HAP-1 (cell line): ENCODE data around the gene MAP3K7.
A peak's percentile ranks its signal among the peaks of the same experiment; 100 is the strongest.

ENCODE experiments used
- DNase-seq, 2 experiments: peaks; one replicate each; pipeline ENCODE4 v3.0.0-alpha.2; 2016 to 2020; ENCODE audit warnings: low spot score in 2 of 2
- H3K27me3 ChIP-seq: fragments of 250-450 bp; sonication (Bioruptor Pico); 2 replicates; pipeline ENCODE4 v1.5.1; 2020; ENCODE audit warnings: low read depth, mild to moderate bottlenecking, moderate library complexity
- H3K36me3 ChIP-seq: fragments of 250-450 bp; sonication (Bioruptor Pico); replicated peaks from 2 replicates; pipeline ENCODE4 v1.5.1; 2020; ENCODE audit warnings: mild to moderate bottlenecking
- H3K4me1 ChIP-seq: fragments of 250-450 bp; sonication (Bioruptor Pico); 2 replicates; pipeline ENCODE4 v1.5.1; 2020; ENCODE audit warnings: mild to moderate bottlenecking
- H3K4me3 ChIP-seq: fragments of 250-450 bp; sonication (Bioruptor Pico); 2 replicates; pipeline ENCODE4 v1.5.1; 2020; ENCODE audit warnings: mild to moderate bottlenecking, moderate library complexity
- H3K9me3 ChIP-seq: fragments of 250-450 bp; sonication (Bioruptor Pico); 2 replicates; pipeline ENCODE4 v1.5.1; 2020; ENCODE audit warnings: mild to moderate bottlenecking, moderate library complexity
- in situ Hi-C: fragments of 300-500 bp; cut with MboI; formaldehyde crosslinking; loops from 3 replicates; pipeline ENCODE4 v1.14.3; 2020; ENCODE audit warnings: low sequenced_read_pairs, inconsistent platforms, mixed read lengths

Gene MAP3K7

DNA sequence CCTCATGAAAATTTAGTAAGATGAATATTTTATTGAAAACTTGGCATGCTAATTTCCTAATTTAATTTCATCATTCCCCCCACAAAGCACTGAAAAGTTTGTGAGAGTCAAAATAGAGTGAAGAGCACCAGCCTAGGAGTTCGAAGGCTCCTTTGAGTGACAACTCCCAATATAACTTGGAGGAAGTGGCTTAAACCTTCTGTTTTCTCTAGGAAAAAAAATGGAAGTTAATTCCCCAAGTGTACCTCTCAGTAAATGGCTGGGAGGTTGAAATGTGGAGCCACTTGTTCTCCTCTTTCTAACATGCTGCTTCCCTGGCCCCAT, 107.3 kb downstream of the MAP3K7 start:
- in situ Hi-C loops = loop anchor here (5.0 to 10.0 kb wide), 2 partner anchors 185 to 542 kb away; partner anchors contain the start of gene BACH2
- Histone ChIP-seq H3K36me3 (no peaks in the 10 kb centered on the region), H3K4me1 (no peaks in the 10 kb centered on the region), H3K27me3 (no peaks in the 10 kb centered on the region), H3K4me3 (no peak overlapping the region), H3K9me3 (no peaks in the 10 kb centered on the region)
- DNase-seq = no peak

DNA sequence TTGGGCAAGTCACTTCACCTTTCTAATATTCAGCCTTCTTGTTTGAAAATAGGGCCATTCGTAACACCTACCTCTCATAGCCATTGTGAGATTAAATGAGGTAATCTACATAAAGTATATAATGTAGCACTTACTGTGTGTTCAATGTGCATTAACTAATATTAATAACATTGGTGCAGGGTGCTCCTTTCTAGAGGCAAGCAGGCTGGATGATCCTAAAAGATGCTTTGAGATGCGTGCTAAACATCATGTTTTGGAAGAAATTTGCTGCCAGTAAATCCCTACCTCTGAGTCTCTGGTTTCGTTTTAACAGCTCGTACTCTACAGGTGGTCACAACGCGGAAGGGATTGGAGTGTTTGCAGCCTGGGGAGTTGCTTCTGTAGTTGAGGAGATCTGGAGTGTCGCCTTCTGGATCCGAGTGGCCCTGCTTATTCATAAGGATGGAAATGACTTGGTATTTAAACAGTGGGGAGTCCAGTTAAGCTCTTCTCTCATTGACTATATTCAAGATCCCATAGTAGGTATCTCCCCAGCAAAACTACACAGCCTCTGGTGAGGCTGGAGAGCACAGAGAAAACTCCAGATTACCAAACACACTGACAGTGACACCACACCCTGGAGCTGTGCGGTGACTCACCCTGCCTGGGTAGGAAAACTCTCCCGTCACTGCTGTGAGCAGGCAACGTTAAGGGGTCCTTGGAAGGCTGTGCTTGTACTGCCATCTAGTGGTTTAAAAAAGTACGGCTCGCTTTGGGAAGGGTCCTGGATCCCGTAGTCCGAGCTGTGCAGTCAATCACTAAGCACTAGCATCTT, 107.9 kb downstream of the MAP3K7 start:
- H3K27me3 ChIP-seq = no peaks in the 10 kb centered on the region
- in situ Hi-C loops = loop anchor here (5.0 to 10.0 kb wide), 2 partner anchors 184 to 542 kb away; partner anchors contain the start of gene BACH2
- peak; percentile 77 to 87 for DNase-seq
- H3K4me1 ChIP-seq = no peaks in the 10 kb centered on the region
- H3K9me3 ChIP-seq = no peaks in the 10 kb centered on the region
- no peak overlapping the region for H3K4me3 ChIP-seq
- H3K36me3 ChIP-seq = no peaks in the 10 kb centered on the region

DNA sequence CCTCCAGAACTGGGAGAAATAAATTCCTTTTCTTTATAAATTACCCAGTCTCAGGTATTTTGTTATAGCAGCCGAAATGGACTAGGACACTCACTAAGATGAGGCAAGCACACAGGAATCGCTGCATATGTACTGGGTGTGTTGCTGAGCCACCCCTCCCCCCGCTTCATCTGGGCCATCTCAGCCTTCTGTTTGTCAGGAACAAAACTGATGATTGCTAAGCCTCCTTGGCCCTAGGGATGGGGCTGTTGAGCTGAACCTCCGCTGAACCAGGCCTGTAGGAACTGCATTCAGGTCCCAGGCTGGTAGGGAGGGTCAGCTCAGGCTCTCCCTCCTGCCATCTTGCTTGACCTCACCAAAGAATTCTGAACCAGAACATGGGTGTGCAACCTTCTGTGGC, 108.6 kb downstream of the MAP3K7 start:
- Histone ChIP-seq H3K4me1 (no peaks in the 10 kb centered on the region), H3K36me3 (no peaks in the 10 kb centered on the region), H3K27me3 (no peaks in the 10 kb centered on the region), H3K9me3 (no peaks in the 10 kb centered on the region), H3K4me3 (no peak overlapping the region)
- DNase-seq = peak in 1 of 2 experiments; percentile 32
- in situ Hi-C loops = loop anchor here (5.0 to 10.0 kb wide), 2 partner anchors 183 to 541 kb away; partner anchors contain the start of gene BACH2

DNA sequence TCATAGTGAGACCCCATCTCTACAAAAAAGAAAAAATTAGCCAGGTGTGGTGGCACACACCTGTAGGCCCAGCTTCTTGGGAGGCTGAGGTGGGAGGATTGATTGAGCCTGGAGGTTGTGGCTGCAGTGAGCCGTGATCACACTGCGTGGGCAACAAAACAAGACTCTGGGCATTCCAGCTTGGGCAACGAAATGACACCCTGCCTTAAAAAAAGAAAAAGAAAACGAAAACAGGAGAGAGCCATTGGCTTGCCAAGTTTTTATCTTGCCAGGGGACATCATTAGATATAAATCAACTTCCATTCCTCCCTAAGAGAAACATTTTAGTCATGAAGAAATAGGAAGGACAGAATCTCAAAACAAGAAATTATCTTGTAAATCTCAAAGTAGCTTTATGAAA, 109.5 kb downstream of the MAP3K7 start:
- no peaks in the 10 kb centered on the region for H3K9me3 ChIP-seq
- H3K27me3 ChIP-seq = no peaks in the 10 kb centered on the region
- DNase-seq = no peak
- H3K4me1 ChIP-seq = no peaks in the 10 kb centered on the region
- no peak overlapping the region for H3K4me3 ChIP-seq
- in situ Hi-C loops = loop anchor here (5.0 to 10.0 kb wide), 2 partner anchors 183 to 540 kb away; partner anchors contain the start of gene BACH2
- no peaks in the 10 kb centered on the region for H3K36me3 ChIP-seq

DNA sequence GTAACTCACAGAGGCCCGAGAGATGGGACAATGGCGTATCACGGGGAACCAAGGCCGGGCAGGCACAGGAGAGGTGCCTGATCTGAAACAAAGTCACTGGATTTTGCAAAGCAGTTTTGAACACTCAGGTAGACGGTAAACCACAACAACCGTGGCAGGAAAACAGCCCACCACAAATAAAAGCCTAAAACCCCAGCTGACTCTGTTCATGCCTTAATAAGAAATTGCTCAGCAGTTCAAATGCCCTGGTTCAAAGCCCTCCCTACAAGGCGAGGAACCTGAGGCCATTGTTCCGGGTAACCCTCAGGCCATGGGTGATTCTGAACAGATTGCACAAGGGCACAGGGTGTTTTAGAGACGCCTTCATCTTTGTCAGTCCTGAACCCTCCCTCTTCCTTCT, 114.2 kb downstream of the MAP3K7 start:
- DNase-seq = no peak
- H3K27me3 ChIP-seq = no peaks in the 10 kb centered on the region
- no peak overlapping the region for H3K4me3 ChIP-seq
- no peaks in the 10 kb centered on the region for H3K9me3 ChIP-seq
- no peaks in the 10 kb centered on the region for H3K4me1 ChIP-seq
- no peaks in the 10 kb centered on the region for H3K36me3 ChIP-seq
- in situ Hi-C loops = loop anchor here (10.0 kb wide), 1 partner anchor 178 kb away; the partner anchor contains the start of gene BACH2

DNA sequence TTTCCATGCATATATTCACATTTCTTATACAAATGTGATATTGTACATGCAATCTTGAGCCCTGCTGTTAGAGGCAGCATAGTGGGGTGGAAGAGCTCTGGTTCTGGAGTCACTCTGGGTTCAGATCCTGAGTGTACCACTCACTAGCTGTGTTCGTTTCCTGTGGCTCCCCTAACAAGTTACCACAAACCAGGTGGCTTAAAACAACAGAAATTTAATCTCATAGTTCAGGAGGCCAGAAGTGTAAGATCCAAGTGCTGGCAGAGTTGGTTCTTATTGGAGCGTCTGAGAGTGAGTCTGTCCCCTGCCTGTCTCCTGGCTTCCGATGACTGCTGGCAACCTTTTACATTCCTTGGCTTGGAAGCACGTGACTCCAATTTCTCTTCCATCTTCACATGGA, 115.6 kb downstream of the MAP3K7 start:
- H3K4me3 ChIP-seq = no peak overlapping the region
- H3K4me1 ChIP-seq = 0 out of 2 replicates have a peak, but pooled peaks cover 3% of the 10 kb centered on the region
- in situ Hi-C loops = loop anchor here (10.0 kb wide), 1 partner anchor 176 kb away; the partner anchor contains the start of gene BACH2
- DNase-seq = no peak
- H3K36me3 ChIP-seq = no peaks in the 10 kb centered on the region
- H3K27me3 ChIP-seq = no peaks in the 10 kb centered on the region
- H3K9me3 ChIP-seq = no peaks in the 10 kb centered on the region

DNA sequence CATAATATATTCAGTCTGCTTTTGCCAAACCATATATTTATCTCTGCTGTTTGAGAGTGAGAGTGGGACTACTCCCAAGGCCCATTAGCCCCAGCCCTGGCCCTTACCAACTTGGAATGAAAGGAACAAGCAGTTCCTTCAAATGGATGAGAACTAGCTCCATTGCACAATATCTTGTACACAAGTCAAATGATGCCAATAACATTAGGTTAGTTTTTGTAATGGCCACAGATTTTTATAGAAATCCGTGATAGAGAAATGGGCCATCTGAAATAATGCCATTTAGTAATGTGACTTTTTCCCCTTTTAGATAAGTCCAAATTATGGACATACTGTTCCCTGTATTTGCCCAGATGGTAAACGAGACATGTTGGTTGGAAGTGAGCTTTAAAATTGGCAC, 117.0 kb downstream of the MAP3K7 start:
- no peaks in the 10 kb centered on the region for H3K27me3 ChIP-seq
- in situ Hi-C loops = loop anchor here (10.0 kb wide), 1 partner anchor 175 kb away; the partner anchor contains the start of gene BACH2
- 0 out of 2 replicates have a peak, but pooled peaks cover 3% of the 10 kb centered on the region for H3K4me1 ChIP-seq
- DNase-seq = no peak
- H3K36me3 ChIP-seq = no peaks in the 10 kb centered on the region
- no peaks in the 10 kb centered on the region for H3K9me3 ChIP-seq
- no peak overlapping the region for H3K4me3 ChIP-seq

DNA sequence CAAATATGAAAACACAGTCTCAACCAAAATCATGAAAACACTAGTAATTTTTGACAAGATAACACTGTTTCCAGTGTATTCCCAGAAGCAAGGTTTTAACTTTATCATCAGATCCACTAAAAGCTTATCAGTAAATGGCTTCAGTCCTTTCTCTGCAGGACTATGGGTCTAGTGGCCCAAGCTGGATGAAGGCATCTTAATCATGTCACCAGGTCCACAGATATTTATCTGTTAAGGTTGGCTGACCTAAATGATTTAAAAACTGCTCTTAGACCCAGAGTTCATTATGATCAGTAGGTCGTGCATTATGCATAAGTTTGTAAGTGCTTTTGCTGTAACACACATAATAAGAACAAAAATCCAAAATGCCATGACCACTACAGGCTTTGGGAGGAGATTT, 118.0 kb downstream of the MAP3K7 start:
- Histone ChIP-seq H3K4me1 (0 out of 2 replicates have a peak, but pooled peaks cover 3% of the 10 kb centered on the region), H3K9me3 (no peaks in the 10 kb centered on the region), H3K36me3 (no peaks in the 10 kb centered on the region), H3K4me3 (no peak overlapping the region), H3K27me3 (no peaks in the 10 kb centered on the region)
- in situ Hi-C loops = no loop called here
- no peak for DNase-seq

DNA sequence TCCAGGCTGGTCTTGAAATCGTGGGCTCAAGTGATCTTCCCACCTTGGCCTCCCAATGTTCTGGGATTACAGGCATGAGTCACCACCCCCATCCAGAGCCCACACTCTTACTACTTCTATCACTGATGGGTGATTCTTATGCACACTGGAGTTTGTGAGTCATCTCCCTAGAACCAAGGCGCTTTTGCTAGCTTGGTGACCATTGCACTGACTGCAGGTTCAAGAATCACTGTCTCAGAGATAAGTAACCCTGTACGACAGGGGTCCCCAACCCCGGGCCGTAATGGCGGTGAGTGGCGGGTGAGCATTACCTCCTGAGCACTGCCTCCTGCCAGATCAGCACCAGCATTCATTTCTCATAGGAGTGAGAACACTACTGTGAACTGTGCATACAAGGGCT, 118.8 kb downstream of the MAP3K7 start:
- no peak for DNase-seq
- H3K4me1 ChIP-seq = 0 out of 2 replicates have a peak, but pooled peaks cover 3% of the 10 kb centered on the region
- in situ Hi-C loops = no loop called here
- no peaks in the 10 kb centered on the region for H3K27me3 ChIP-seq
- H3K9me3 ChIP-seq = no peaks in the 10 kb centered on the region
- H3K36me3 ChIP-seq = no peaks in the 10 kb centered on the region
- H3K4me3 ChIP-seq = no peak overlapping the region

DNA sequence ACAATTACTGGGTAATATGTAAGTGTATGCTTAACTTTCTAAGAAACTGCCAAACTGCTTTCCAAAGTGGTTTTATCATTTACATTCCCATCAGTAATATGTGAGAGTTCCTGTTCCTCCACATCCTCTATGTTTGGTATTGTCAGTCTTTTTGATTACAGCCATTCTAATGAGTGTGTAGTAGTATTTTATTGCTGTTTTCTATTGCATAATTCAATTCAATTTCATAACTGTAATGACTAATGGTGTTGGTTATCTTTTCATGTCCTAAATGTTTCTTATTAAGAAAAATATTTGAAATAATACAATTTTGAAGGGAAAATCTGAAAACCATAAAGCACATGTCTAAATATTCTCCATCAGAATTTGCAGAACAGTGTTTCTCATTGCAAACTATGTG, 119.3 kb downstream of the MAP3K7 start:
- DNase-seq = no peak

DNA sequence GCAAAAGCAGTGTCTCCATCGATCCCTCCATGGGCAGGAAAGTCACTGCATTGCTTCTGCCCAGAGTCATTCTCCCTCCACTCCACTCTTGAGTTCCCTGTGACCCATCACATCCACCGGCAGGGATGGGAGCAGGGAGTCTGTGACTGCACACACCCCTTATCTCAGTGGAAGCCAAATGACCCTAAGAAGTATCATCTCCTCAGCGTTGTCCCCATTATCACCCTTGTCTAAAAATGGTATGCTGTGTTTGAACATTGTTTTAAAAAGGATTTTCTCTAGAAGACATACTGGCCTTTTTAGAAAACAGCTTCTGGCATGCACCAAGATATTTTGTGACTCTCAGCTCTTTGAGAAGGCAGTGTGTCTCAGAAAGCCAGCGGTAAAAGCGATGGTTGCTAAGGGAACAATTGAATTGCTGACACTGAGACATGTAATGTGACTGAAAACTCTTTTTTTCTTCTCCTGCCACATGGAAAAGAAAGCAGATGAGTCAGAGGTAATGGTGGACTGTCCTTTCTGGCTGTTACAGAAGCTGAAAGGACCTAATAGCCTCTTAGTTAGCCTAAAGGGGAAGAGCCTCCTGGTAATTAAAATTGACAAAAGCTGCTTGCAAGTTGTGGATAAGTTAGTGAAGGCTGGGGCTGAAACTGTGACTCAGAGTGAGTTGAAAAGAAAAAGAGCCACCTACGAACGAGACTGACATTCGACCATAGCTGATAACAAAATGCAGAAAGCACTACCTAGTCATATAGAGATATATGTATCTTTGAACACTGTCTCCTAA, 120.5 kb downstream of the MAP3K7 start:
- Histone ChIP-seq H3K36me3 (no peaks in the 10 kb centered on the region), H3K4me1 (0 out of 2 replicates have a peak, but pooled peaks cover 3% of the 10 kb centered on the region), H3K4me3 (no peak overlapping the region), H3K9me3 (no peaks in the 10 kb centered on the region), H3K27me3 (no peaks in the 10 kb centered on the region)
- DNase-seq = no peak
- in situ Hi-C loops = no loop called here

More for the DNA sequence above, 119.3 kb downstream of the MAP3K7 start:
- in situ Hi-C loops = no loop called here
- Histone ChIP-seq H3K27me3 (no peaks in the 10 kb centered on the region), H3K4me3 (no peak overlapping the region), H3K36me3 (no peaks in the 10 kb centered on the region), H3K9me3 (no peaks in the 10 kb centered on the region), H3K4me1 (0 out of 2 replicates have a peak, but pooled peaks cover 3% of the 10 kb centered on the region)

DNA sequence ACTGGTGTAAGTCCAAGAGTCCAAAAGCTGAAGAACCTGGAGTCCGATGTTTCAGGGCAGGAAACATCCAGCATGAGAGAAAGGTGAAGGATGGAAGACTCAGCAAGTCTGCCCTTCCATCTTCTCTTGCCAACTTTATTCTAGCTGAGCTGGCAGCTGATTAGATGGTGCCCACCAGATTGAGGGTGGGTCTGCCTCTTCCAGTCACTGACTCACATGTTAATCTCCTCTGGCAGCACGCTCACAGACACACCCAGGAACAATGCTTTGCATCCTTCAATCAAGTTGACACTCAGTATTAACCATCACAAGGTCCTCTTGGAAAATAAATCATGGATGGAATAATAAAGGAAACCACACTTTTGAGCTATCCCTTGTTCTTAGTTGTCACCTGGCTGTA, 121.2 kb downstream of the MAP3K7 start:
- Histone ChIP-seq H3K36me3 (no peaks in the 10 kb centered on the region), H3K27me3 (no peaks in the 10 kb centered on the region), H3K4me1 (0 out of 2 replicates have a peak, but pooled peaks cover 3% of the 10 kb centered on the region), H3K4me3 (no peak overlapping the region), H3K9me3 (no peaks in the 10 kb centered on the region)
- in situ Hi-C loops = no loop called here
- DNase-seq = no peak

DNA sequence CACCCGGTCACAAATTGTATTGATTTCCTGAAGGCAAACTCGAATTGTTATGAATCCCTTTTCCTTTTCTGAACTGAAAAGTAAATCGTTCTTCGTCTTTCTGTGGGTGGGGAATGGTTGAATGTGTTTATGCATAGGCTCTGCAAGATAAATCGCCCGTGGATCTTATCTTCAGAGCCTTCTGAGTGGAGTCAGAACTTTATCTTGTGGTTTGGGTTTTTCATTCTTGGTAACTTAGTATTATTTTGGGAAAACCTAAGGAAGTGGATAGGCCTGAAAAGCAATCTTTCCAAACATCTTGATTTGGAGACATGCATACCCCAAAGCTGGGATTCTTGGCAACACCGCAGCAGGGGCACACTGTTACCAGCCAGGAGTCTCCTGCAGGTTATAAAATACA, 122.4 kb downstream of the MAP3K7 start:
- DNase-seq = no peak
- 0 out of 2 replicates have a peak, but pooled peaks cover 3% of the 10 kb centered on the region for H3K4me1 ChIP-seq
- H3K4me3 ChIP-seq = no peak overlapping the region
- no peaks in the 10 kb centered on the region for H3K36me3 ChIP-seq
- H3K9me3 ChIP-seq = no peaks in the 10 kb centered on the region
- in situ Hi-C loops = no loop called here
- no peaks in the 10 kb centered on the region for H3K27me3 ChIP-seq
